Cardiac septum (tissue), 1 donor: ENCODE data around the gene C7orf57. TPM values are rescaled to one million over a fixed set of nuclear protein-coding genes. Genes with fewer than 3 reads are reported as not detected.
"Not testable (repeated sequence)": the region's sequence is repeated elsewhere in the genome, so short reads cannot be mapped to it uniquely, and the experiment has no call there.

Experiments used
- DNase-seq: peaks from one replicate; pipeline ENCODE4 v3.0.0-alpha.2; 2020; ENCODE audit warnings: low spot score
- intact Hi-C: fragments of 100-400 bp; cut with DNase I; formaldehyde crosslinking; loops from one replicate; pipeline ENCODE4 v1.14.0; 2022
- total RNA-seq: library from RNA; stranded (reverse); fragmentation: NEBNext Ultra II Directional; extraction: Animal tissue kit (Norgen Biotek cat#: 25700); gene quantifications from one replicate; pipeline ENCODE4 v1.2.1, GENCODE V29; 2021
- donor health status: DM: no; HTN: no; CAD: no.

The C7orf57 gene
- total RNA-seq, 1 donor from 2014 or later = not detected

GRCh38 chr7:48078470-48078869 is 43.1 kb downstream of the C7orf57 start:
- DNase-seq = no peak
- intact Hi-C loops = no loop called here

- DNase-seq, intact Hi-C loops: not testable (repeated sequence)
Measured at GRCh38 chr7:48082378-48082777, 47.0 kb downstream of the C7orf57 start.

GRCh38 chr7:48083114-48083830 is 47.9 kb downstream of the C7orf57 start:
- DNase-seq = no peak
- intact Hi-C loops = no loop called here

GRCh38 chr7:48084727-48085432 is 49.5 kb downstream of the C7orf57 start:
- intact Hi-C loops = loop anchor here (5.0 kb wide), 2 partner anchors 48 to 93 kb away; partner anchors contain the start of gene C7orf57
- no peak for DNase-seq

- DNase-seq = no peak
- intact Hi-C loops = loop anchor here (5.0 kb wide), 2 partner anchors 48 to 93 kb away; partner anchors contain the start of gene C7orf57
Measured at GRCh38 chr7:48085433-48085791, 50.1 kb downstream of the C7orf57 start.

- intact Hi-C loops = loop anchor here (5.0 kb wide), 2 partner anchors 49 to 94 kb away; partner anchors contain the start of gene C7orf57
- no peak for DNase-seq
Measured at GRCh38 chr7:48085942-48086341, 50.6 kb downstream of the C7orf57 start.

- intact Hi-C loops = loop anchor here (5.0 kb wide), 2 partner anchors 50 to 95 kb away; partner anchors contain the start of gene C7orf57
- no peak for DNase-seq
Measured at GRCh38 chr7:48087349-48087748, 52.0 kb downstream of the C7orf57 start.

- intact Hi-C loops = loop anchor here (5.0 kb wide), 2 partner anchors 51 to 96 kb away; partner anchors contain the start of gene C7orf57
- DNase-seq = peak; percentile 96
Measured at GRCh38 chr7:48088559-48089045, 53.3 kb downstream of the C7orf57 start.

- DNase-seq = peak; percentile 97
- intact Hi-C loops = loop anchor here (5.0 kb wide), 2 partner anchors 52 to 97 kb away; partner anchors contain the start of gene C7orf57
Measured at GRCh38 chr7:48089046-48090003, 54.0 kb downstream of the C7orf57 start, which contains the start of gene UPP1. UPP1 (plus strand) TSS chr7:48089265; CDS start chr7:48094784, 5,519 bp downstream.

GRCh38 chr7:48090095-48090805 is 54.9 kb downstream of the C7orf57 start:
- no peak for DNase-seq
- intact Hi-C loops = no loop called here

- no peak for DNase-seq
- intact Hi-C loops = no loop called here
Measured at GRCh38 chr7:48091506-48092433, 56.4 kb downstream of the C7orf57 start.

- no peak for DNase-seq
- intact Hi-C loops = no loop called here
Measured at GRCh38 chr7:48094861-48095293, 59.5 kb downstream of the C7orf57 start.

GRCh38 chr7:48096273-48096672 is 60.9 kb downstream of the C7orf57 start:
- DNase-seq = peak; percentile 86
- intact Hi-C loops = no loop called here

GRCh38 chr7:48097521-48098231 is 62.3 kb downstream of the C7orf57 start:
- no peak for DNase-seq
- intact Hi-C loops = no loop called here

GRCh38 chr7:48098846-48099245 is 63.5 kb downstream of the C7orf57 start:
- no peak for DNase-seq
- intact Hi-C loops = no loop called here

GRCh38 chr7:48099781-48100180 is 64.4 kb downstream of the C7orf57 start:
- no peak for DNase-seq
- intact Hi-C loops = no loop called here

- DNase-seq = no peak
- intact Hi-C loops = no loop called here
Measured at GRCh38 chr7:48101352-48101751, 66.0 kb downstream of the C7orf57 start.
